ENCODE results near the gene SLC6A7.

Gene SLC6A7

DNA sequence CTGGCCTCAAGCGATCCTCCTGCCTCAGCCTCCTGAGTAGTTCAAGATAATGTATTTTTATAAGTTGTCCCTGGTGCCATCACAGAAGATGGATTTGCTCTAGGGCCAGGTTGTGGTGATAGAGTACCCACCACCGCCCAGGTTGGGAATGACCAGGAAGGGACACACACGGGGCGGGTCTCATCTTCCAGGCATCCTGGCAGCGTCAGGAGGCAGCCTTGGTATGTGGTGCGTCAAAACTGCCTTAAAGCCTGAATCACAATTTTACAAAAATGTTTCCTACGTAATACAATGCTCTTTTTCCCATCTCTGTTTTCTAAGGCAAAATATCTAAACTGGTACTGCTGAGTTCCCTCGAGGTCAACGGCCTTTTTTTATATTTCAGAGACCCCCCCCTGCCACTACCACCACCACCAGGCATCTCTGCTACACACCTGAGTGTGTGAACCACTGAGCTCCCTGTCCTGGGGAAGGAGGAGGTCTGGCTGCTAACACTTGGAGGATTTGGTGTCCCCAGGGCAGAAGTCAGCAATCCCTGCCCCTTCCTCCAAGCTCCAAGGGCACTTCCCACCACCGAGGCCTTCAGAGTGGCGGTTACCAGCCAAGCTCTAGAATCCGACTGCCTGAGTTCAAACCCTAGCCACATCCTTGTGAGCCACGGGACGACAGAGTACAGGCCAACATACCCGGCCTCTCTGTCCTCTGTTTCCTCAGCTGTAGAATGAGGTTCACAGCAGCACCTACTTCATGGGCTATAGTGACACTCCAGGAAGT lies 47.3 kb downstream of the SLC6A7 start:
- H3K79me1 ChIP-seq (ENCODE audit: low read length) = no peaks in the 10 kb centered on the region
- H3K4me3 ChIP-seq (ENCODE audit: low read depth, low read length) = no peak overlapping the region
- no peak overlapping the region for H3K23ac ChIP-seq (ENCODE audit: low read length)
- H3K36me3 ChIP-seq (ENCODE audit: control insufficient read depth in 1 of 2, insufficient read depth in 2 of 2, low read length in 2 of 2) = no peaks in the 10 kb centered on the region
- H3K4me1 ChIP-seq (ENCODE audit: control insufficient read depth in 1 of 2, insufficient read depth in 2 of 2, low read length in 2 of 2) = no peaks in the 10 kb centered on the region
- no peak overlapping the region for H3K27ac ChIP-seq (ENCODE audit: low read depth, low read length)
- no peak overlapping the region for H2BK12ac ChIP-seq (ENCODE audit: low read length)
- no peak overlapping the region for H4K8ac ChIP-seq (ENCODE audit: low read depth, low read length)
- no peak overlapping the region for H2BK120ac ChIP-seq (ENCODE audit: insufficient read depth, low read length, poor library complexity)
- H4K91ac ChIP-seq (ENCODE audit: low read depth, low read length) = no peak overlapping the region
- H3K9ac ChIP-seq (ENCODE audit: low read length) = no peak overlapping the region
- no peak overlapping the region for H3K4ac ChIP-seq (ENCODE audit: low read depth, low read length)
- no peak overlapping the region for H3K14ac ChIP-seq (ENCODE audit: low read length)
- peak; percentile 87 to 90 for DNase-seq
- H3K79me2 ChIP-seq (ENCODE audit: control insufficient read depth, insufficient read depth, low read length, poor library complexity) = no peaks in the 10 kb centered on the region
- no peak overlapping the region for H3K4me2 ChIP-seq (ENCODE audit: low read length)
- no peak overlapping the region for H2AFZ ChIP-seq (ENCODE audit: insufficient read depth, low read length, poor library complexity)
- peaks cover 2% of the 10 kb centered on the region for H3K9me3 ChIP-seq (ENCODE audit: insufficient read depth, low read depth, low read length)
- H2AK5ac ChIP-seq (ENCODE audit: low read length) = peak overlapping the region; percentile 37
- H2BK5ac ChIP-seq (ENCODE audit: low read depth, low read length, poor library complexity) = no peak overlapping the region
- WGBS (ENCODE audit: extremely low coverage, insufficient coverage, insufficient read length) = no CpG with 5 or more reads among the region's 15 CpGs
- H3K18ac ChIP-seq (ENCODE audit: low read length) = no peak overlapping the region
- H3K27me3 ChIP-seq (ENCODE audit: insufficient read depth, low read length) = no peaks in the 10 kb centered on the region
- no peak overlapping the region for H4K12ac ChIP-seq (ENCODE audit: low read depth, low read length)

DNA sequence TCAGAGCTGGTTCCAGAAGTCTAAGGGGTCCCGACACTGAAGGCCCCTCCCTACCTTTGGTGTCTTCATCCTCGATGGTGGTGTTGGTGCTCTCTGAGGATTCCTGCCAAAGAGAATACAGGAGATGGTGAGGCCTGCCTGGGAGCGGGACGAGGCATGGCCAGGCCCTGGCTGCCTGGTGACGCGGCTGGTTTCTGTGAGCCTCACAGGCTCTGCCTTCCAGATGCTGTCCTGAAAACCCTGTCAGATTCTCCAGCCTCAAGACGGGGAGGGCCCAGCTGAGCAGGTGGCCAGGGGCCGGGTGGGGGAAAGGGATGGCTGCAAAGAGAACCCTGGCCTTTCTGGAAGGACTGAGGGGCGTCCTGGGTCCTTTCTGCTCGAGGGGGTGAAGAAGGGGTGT lies 48.8 kb downstream of the SLC6A7 start:
- Histone ChIP-seq H2BK5ac (ENCODE audit: low read depth, low read length, poor library complexity) (no peak overlapping the region), H4K8ac (ENCODE audit: low read depth, low read length) (no peak overlapping the region), H4K12ac (ENCODE audit: low read depth, low read length) (no peak overlapping the region), H2BK120ac (ENCODE audit: insufficient read depth, low read length, poor library complexity) (no peak overlapping the region), H3K4ac (ENCODE audit: low read depth, low read length) (no peak overlapping the region), H3K4me2 (ENCODE audit: low read length) (no peak overlapping the region), H3K27me3 (ENCODE audit: insufficient read depth, low read length) (no peaks in the 10 kb centered on the region), H2AK5ac (ENCODE audit: low read length) (no peak overlapping the region), H3K23ac (ENCODE audit: low read length) (no peak overlapping the region), H3K18ac (ENCODE audit: low read length) (no peak overlapping the region), H2AFZ (ENCODE audit: insufficient read depth, low read length, poor library complexity) (no peak overlapping the region), H3K4me3 (ENCODE audit: low read depth, low read length) (no peak overlapping the region), H2BK12ac (ENCODE audit: low read length) (no peak overlapping the region), H3K79me1 (ENCODE audit: low read length) (no peaks in the 10 kb centered on the region), H3K9me3 (ENCODE audit: insufficient read depth, low read depth, low read length) (peaks cover 2% of the 10 kb centered on the region), H4K91ac (ENCODE audit: low read depth, low read length) (no peak overlapping the region), H3K9ac (ENCODE audit: low read length) (no peak overlapping the region), H3K27ac (ENCODE audit: low read depth, low read length) (no peak overlapping the region), H3K4me1 (ENCODE audit: control insufficient read depth in 1 of 2, insufficient read depth in 2 of 2, low read length in 2 of 2) (no peaks in the 10 kb centered on the region), H3K14ac (ENCODE audit: low read length) (no peak overlapping the region), H3K36me3 (ENCODE audit: control insufficient read depth in 1 of 2, insufficient read depth in 2 of 2, low read length in 2 of 2) (no peaks in the 10 kb centered on the region), H3K79me2 (ENCODE audit: control insufficient read depth, insufficient read depth, low read length, poor library complexity) (no peaks in the 10 kb centered on the region)
- no peak for DNase-seq
- WGBS (ENCODE audit: extremely low coverage, insufficient coverage, insufficient read length) = no CpG with 5 or more reads among the region's 10 CpGs

DNA sequence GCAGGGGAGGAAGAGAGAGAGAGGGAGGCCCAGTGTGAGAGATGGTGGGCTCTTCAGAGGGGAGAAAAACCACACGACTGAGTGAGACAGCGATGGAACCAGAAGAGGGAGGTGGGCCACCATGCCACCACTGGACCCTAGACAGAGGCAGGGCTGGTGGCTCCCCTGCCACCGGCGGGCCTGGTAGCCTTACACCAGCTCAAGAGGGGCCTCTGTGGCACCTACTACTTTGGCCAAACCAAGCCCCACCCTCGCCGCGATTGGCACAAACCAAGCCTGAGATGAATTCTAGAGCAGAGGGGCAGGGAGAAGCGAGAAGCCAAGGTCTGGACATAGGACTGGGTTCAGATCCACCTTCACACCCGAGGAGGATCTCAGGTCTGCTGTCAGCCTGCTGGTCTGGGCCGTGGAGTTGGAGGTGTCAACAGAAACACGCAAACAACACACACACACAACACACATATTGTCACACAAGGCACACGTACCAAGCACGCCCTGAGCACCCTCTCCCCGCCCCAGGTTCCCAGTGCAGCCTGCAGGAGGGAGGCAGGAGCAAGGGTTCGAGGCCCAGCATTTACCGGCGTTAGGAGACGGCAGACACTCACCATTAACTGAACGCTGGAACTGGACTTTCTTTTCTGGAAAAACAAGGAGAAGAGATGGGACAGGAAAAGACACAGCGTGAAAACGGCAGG lies 49.4 kb downstream of the SLC6A7 start:
- Histone ChIP-seq H4K12ac (ENCODE audit: low read depth, low read length) (no peak overlapping the region), H2BK5ac (ENCODE audit: low read depth, low read length, poor library complexity) (no peak overlapping the region), H3K4me1 (ENCODE audit: control insufficient read depth in 1 of 2, insufficient read depth in 2 of 2, low read length in 2 of 2) (no peaks in the 10 kb centered on the region), H2AK5ac (ENCODE audit: low read length) (no peak overlapping the region), H2AFZ (ENCODE audit: insufficient read depth, low read length, poor library complexity) (no peak overlapping the region), H3K27ac (ENCODE audit: low read depth, low read length) (no peak overlapping the region), H2BK12ac (ENCODE audit: low read length) (no peak overlapping the region), H3K4ac (ENCODE audit: low read depth, low read length) (no peak overlapping the region), H3K79me2 (ENCODE audit: control insufficient read depth, insufficient read depth, low read length, poor library complexity) (no peaks in the 10 kb centered on the region), H3K27me3 (ENCODE audit: insufficient read depth, low read length) (no peaks in the 10 kb centered on the region), H2BK120ac (ENCODE audit: insufficient read depth, low read length, poor library complexity) (no peak overlapping the region), H3K79me1 (ENCODE audit: low read length) (no peaks in the 10 kb centered on the region), H3K9ac (ENCODE audit: low read length) (no peak overlapping the region), H4K8ac (ENCODE audit: low read depth, low read length) (no peak overlapping the region), H3K4me2 (ENCODE audit: low read length) (no peak overlapping the region), H3K23ac (ENCODE audit: low read length) (no peak overlapping the region), H3K36me3 (ENCODE audit: control insufficient read depth in 1 of 2, insufficient read depth in 2 of 2, low read length in 2 of 2) (no peaks in the 10 kb centered on the region), H3K4me3 (ENCODE audit: low read depth, low read length) (no peak overlapping the region), H3K18ac (ENCODE audit: low read length) (no peak overlapping the region), H3K9me3 (ENCODE audit: insufficient read depth, low read depth, low read length) (peaks cover 2% of the 10 kb centered on the region), H4K91ac (ENCODE audit: low read depth, low read length) (no peak overlapping the region), H3K14ac (ENCODE audit: low read length) (no peak overlapping the region)
- DNase-seq = no peak
- WGBS (ENCODE audit: extremely low coverage, insufficient coverage, insufficient read length) = no CpG with 5 or more reads among the region's 21 CpGs

DNA sequence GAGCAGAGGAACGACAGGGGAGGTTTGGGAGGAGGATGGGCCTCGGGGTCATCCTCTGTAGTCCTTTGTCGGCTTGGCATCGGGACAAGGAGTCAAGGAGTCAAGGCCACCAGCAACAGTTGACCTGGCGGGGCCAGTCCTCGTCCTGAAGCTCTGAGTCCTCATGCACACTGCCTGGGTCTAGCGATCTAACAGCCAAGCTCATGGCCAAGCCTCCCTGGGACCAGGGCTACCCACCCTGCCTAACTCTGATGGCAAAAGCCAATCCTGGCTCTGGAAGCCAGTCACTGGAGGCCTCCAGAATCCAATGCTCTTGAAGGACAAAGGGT lies 49.9 kb downstream of the SLC6A7 start:
- Histone ChIP-seq H2BK120ac (ENCODE audit: insufficient read depth, low read length, poor library complexity) (no peak overlapping the region), H3K4me2 (ENCODE audit: low read length) (no peak overlapping the region), H3K9ac (ENCODE audit: low read length) (no peak overlapping the region), H3K4ac (ENCODE audit: low read depth, low read length) (no peak overlapping the region), H3K79me1 (ENCODE audit: low read length) (no peaks in the 10 kb centered on the region), H3K18ac (ENCODE audit: low read length) (no peak overlapping the region), H4K12ac (ENCODE audit: low read depth, low read length) (no peak overlapping the region), H4K8ac (ENCODE audit: low read depth, low read length) (no peak overlapping the region), H3K27ac (ENCODE audit: low read depth, low read length) (no peak overlapping the region), H2AFZ (ENCODE audit: insufficient read depth, low read length, poor library complexity) (no peak overlapping the region), H3K9me3 (ENCODE audit: insufficient read depth, low read depth, low read length) (peaks cover 2% of the 10 kb centered on the region), H4K91ac (ENCODE audit: low read depth, low read length) (no peak overlapping the region), H2BK12ac (ENCODE audit: low read length) (no peak overlapping the region), H2BK5ac (ENCODE audit: low read depth, low read length, poor library complexity) (no peak overlapping the region), H3K79me2 (ENCODE audit: control insufficient read depth, insufficient read depth, low read length, poor library complexity) (no peaks in the 10 kb centered on the region), H3K4me1 (ENCODE audit: control insufficient read depth in 1 of 2, insufficient read depth in 2 of 2, low read length in 2 of 2) (peaks cover under 1 to 1% of the 10 kb centered on the region in 2 experiments), H3K14ac (ENCODE audit: low read length) (no peak overlapping the region), H2AK5ac (ENCODE audit: low read length) (no peak overlapping the region), H3K23ac (ENCODE audit: low read length) (no peak overlapping the region), H3K36me3 (ENCODE audit: control insufficient read depth in 1 of 2, insufficient read depth in 2 of 2, low read length in 2 of 2) (no peaks in the 10 kb centered on the region), H3K27me3 (ENCODE audit: insufficient read depth, low read length) (no peaks in the 10 kb centered on the region), H3K4me3 (ENCODE audit: low read depth, low read length) (no peak overlapping the region)
- no CpG with 5 or more reads among the region's 7 CpGs for WGBS (ENCODE audit: extremely low coverage, insufficient coverage, insufficient read length)
- DNase-seq = no peak

Data from trophoblast cell (in vitro differentiated cells and primary cell).